ENCODE results near the gene KRT9. TPM values are rescaled to one million over a fixed set of nuclear protein-coding genes. Genes with fewer than 3 reads are reported as not detected.
A peak's percentile ranks its signal among the peaks of the same experiment; 100 is the strongest.

The KRT9 gene
- total and polyA plus RNA-seq, 4 donors: not detected

DNA sequence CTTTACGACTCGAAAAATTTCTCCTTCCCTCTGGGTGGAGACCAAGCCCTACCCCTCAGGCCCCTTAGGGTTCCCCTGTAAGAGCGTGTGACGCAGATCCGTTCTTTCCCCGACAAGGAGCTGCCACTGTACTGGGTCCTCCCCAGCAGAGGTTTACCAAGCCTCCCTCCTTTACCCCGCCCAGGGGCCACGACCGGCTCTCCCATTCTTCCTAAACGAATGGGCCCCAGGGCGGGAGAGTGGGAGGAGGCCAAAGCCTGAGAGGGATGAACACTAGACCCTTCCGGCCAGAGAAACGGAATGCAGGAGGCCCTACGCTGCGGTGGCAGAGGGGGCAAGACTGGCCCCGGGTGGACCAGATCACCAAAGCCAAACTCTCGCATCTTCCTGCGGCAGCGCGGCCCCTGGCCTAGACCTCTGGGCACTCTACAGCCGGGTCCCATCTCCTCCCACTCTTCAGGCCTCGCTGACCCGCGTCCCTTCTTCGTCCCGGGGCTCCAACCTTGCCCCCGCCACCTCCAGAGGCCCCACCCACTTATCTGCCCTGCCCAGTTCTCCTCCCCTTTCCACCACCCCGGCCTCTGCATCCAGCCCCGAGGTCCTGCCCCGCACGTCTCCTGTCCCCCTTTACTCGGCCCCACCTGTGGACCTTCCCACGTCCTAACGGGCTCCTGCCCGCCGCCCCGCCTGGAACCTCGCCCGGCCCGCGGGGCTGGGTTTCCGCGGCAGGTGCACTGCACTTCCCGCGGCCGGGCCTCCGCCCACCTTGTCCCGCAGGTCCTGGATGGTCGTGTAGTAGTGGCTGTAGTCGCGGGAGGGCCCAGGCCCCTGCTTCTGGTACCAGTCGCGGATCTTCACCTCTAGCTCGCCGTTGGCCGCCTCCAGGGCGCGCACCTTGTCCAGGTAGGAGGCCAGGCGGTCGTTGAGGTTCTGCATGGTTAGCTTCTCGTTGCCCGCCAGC is 44.5 kb downstream of the KRT9 start:
- peak; percentile 17 for ATAC-seq (ENCODE audit: insufficient read depth, low FRiP score)
- TF ChIP-seq, protein P1, sequence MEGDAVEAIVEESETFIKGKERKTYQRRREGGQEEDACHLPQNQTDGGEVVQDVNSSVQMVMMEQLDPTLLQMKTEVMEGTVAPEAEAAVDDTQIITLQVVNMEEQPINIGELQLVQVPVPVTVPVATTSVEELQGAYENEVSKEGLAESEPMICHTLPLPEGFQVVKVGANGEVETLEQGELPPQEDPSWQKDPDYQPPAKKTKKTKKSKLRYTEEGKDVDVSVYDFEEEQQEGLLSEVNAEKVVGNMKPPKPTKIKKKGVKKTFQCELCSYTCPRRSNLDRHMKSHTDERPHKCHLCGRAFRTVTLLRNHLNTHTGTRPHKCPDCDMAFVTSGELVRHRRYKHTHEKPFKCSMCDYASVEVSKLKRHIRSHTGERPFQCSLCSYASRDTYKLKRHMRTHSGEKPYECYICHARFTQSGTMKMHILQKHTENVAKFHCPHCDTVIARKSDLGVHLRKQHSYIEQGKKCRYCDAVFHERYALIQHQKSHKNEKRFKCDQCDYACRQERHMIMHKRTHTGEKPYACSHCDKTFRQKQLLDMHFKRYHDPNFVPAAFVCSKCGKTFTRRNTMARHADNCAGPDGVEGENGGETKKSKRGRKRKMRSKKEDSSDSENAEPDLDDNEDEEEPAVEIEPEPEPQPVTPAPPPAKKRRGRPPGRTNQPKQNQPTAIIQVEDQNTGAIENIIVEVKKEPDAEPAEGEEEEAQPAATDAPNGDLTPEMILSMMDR (IDR thresholded peaks at IDR 0.05; ENCODE audit: control extremely low read depth, extremely low read depth): no peak
- Histone ChIP-seq H3K9ac (ENCODE audit: insufficient read depth in 1 of 2, low read length in 2 of 2) (peak overlapping the region in 1 of 2 donors; percentile 63), H3K4me3 (peak overlapping the region; percentile 33), H3K27ac (ENCODE audit: low read depth in 1 of 2, low read length in 1 of 2) (peak overlapping the region in 1 of 2 donors; percentile 87), H3K27me3 (ENCODE audit: control insufficient read depth in 3 of 3, insufficient read depth in 3 of 3, low read length in 2 of 3) (peaks cover 0 to 28% (median 27%) of the 10 kb centered on the region in 3 donors), H3K36me3 (ENCODE audit: control insufficient read depth in 4 of 4, insufficient read depth in 4 of 4, low read length in 4 of 4) (no peaks in the 10 kb centered on the region), H3K4me1 (ENCODE audit: control insufficient read depth in 5 of 5, insufficient read depth in 5 of 5, low read length in 5 of 5) (peaks cover 0 to 6% (median 0%) of the 10 kb centered on the region in 5 donors), H3K9me3 (ENCODE audit: control insufficient read depth in 4 of 4, insufficient read depth in 3 of 4, low read length in 3 of 4) (peaks cover 0 to 4% (median 0%) of the 10 kb centered on the region in 4 donors)
- peak in 1 of 3 donors; percentile 31 for DNase-seq
- WGBS, 2 donors: 6 to 7% methylated on average over 62 of the region's 62 CpGs

DNA sequence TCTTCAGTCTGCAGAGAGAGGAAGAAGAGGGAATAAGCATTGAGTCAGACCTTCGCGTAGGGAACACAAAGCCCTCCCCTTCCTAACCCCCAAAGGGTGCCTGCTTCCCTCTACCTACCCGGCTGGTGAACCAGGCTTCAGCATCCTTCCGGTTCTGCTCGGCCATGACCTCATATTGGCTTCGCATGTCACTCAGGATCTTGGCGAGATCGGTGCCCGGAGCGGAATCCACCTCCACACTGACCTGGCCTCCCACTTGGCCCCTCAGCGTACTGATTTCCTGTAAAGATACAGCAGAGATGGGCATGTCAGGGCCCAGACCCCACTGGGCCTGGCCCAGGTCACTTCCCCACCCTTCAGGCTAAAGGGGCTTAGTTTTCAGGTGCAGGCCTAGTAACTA is 47.6 kb downstream of the KRT9 start:
- 80 to 86% methylated on average over 11 of the region's 11 CpGs for WGBS, 2 donors

DNA sequence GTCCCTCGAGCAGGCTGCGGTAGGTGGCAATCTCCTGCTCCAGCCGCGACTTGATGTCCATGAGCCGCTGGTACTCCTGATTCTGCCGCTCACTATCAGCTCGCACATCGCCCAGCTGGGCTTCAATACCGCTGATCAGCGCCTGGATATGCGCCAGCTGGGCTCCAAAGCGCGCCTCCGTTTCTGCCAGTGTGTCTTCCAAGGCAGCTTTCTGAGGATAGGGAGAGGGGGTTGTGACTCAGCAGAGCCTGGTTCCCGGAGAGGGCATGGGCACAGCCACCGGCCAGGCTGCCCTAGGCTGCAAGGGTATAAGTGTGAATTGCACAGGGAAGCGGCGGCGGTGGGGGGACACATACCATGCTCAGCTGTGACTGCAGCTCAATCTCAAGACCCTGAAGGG is 48.1 kb downstream of the KRT9 start:
- Histone ChIP-seq H3K9ac (ENCODE audit: insufficient read depth in 1 of 2, low read length in 2 of 2) (no peak overlapping the region), H3K9me3 (ENCODE audit: control insufficient read depth in 4 of 4, insufficient read depth in 3 of 4, low read length in 3 of 4) (peaks cover 0 to 2% (median 0%) of the 10 kb centered on the region in 4 donors), H3K36me3 (ENCODE audit: control insufficient read depth in 4 of 4, insufficient read depth in 4 of 4, low read length in 4 of 4) (no peaks in the 10 kb centered on the region), H3K27ac (ENCODE audit: low read depth in 1 of 2, low read length in 1 of 2) (peak overlapping the region in 1 of 2 donors; percentile 26), H3K4me1 (ENCODE audit: control insufficient read depth in 5 of 5, insufficient read depth in 5 of 5, low read length in 5 of 5) (peaks cover 0 to 18% (median 0%) of the 10 kb centered on the region in 5 donors), H3K4me3 (no peak overlapping the region), H3K27me3 (ENCODE audit: control insufficient read depth in 3 of 3, insufficient read depth in 3 of 3, low read length in 2 of 3) (peaks cover 0 to 13% (median 12%) of the 10 kb centered on the region in 3 donors)
- 66 to 73% methylated on average over 17 to 19 of the region's 19 CpGs for WGBS, 2 donors
- TF ChIP-seq, protein P1 (IDR thresholded peaks at IDR 0.05; ENCODE audit: control extremely low read depth, extremely low read depth): no peak
- no peak for ATAC-seq (ENCODE audit: insufficient read depth, low FRiP score)
- no peak for DNase-seq

More for the DNA sequence above, 47.6 kb downstream of the KRT9 start:
- Histone ChIP-seq H3K4me3 (no peak overlapping the region), H3K9me3 (ENCODE audit: control insufficient read depth in 4 of 4, insufficient read depth in 3 of 4, low read length in 3 of 4) (peaks cover 0 to 2% (median 0%) of the 10 kb centered on the region in 4 donors), H3K27ac (ENCODE audit: low read depth in 1 of 2, low read length in 1 of 2) (peak overlapping the region in 1 of 2 donors; percentile 26), H3K27me3 (ENCODE audit: control insufficient read depth in 3 of 3, insufficient read depth in 3 of 3, low read length in 2 of 3) (peaks cover 0 to 17% (median 17%) of the 10 kb centered on the region in 3 donors), H3K9ac (ENCODE audit: insufficient read depth in 1 of 2, low read length in 2 of 2) (no peak overlapping the region), H3K36me3 (ENCODE audit: control insufficient read depth in 4 of 4, insufficient read depth in 4 of 4, low read length in 4 of 4) (no peaks in the 10 kb centered on the region), H3K4me1 (ENCODE audit: control insufficient read depth in 5 of 5, insufficient read depth in 5 of 5, low read length in 5 of 5) (peaks cover 0 to 14% (median 0%) of the 10 kb centered on the region in 5 donors)
- DNase-seq (no peak), ATAC-seq (ENCODE audit: insufficient read depth, low FRiP score) (no peak)
- TF ChIP-seq, protein P1 (IDR thresholded peaks at IDR 0.05; ENCODE audit: control extremely low read depth, extremely low read depth): no peak
